GM23248 (cell line): ENCODE measurements around the gene KIF16B. TPM values are rescaled to one million over a fixed set of nuclear protein-coding genes. Genes with fewer than 3 reads are reported as not detected.

Experiments used
- DNase-seq: peaks from one replicate; pipeline ENCODE4 v3.0.0-alpha.2; 2015
- H2AFZ ChIP-seq: fragments of 200-600 bp; sonication (generic); 2 replicates; pipeline ENCODE4 v1.6.1; 2016; ENCODE audit warnings: antibody characterized with exemption
- H3F3A ChIP-seq: fragments of 200-600 bp; sonication (generic); 2 replicates; pipeline ENCODE4 v1.6.1; 2016; ENCODE audit warnings: mild to moderate bottlenecking, antibody characterized with exemption, mixed run types; ENCODE audit not compliant: insufficient read depth
- H3K27ac ChIP-seq: fragments of 200-600 bp; sonication (generic); 2 replicates; pipeline ENCODE4 v1.5.1; 2016; ENCODE audit warnings: mild to moderate bottlenecking
- H3K27me3 ChIP-seq: fragments of 200-600 bp; sonication (generic); replicated peaks from 2 replicates; pipeline ENCODE4 v1.6.1; 2016; ENCODE audit warnings: mild to moderate bottlenecking; ENCODE audit not compliant: insufficient read depth
- H3K36me3 ChIP-seq: fragments of 200-600 bp; sonication (generic); 2 replicates; pipeline ENCODE4 v1.6.1; 2016; ENCODE audit warnings: low read depth, mild to moderate bottlenecking
- H3K4me1 ChIP-seq: fragments of 200-600 bp; sonication (generic); 2 replicates; pipeline ENCODE4 v1.6.1; 2016; ENCODE audit warnings: mild to moderate bottlenecking; ENCODE audit not compliant: insufficient read depth
- H3K4me2 ChIP-seq: fragments of 200-600 bp; sonication (generic); one replicate; pipeline ENCODE4 v1.6.1; 2016; ENCODE audit warnings: mild to moderate bottlenecking; ENCODE audit not compliant: unreplicated experiment
- H3K4me3 ChIP-seq: fragments of 200-600 bp; sonication (generic); 2 replicates; pipeline ENCODE4 v1.5.1; 2016; ENCODE audit warnings: mild to moderate bottlenecking
- H3K79me2 ChIP-seq: fragments of 200-600 bp; sonication (generic); 2 replicates; pipeline ENCODE4 v1.6.1; 2016; ENCODE audit warnings: mild to moderate bottlenecking; ENCODE audit not compliant: insufficient read depth
- H3K9ac ChIP-seq: fragments of 200-600 bp; sonication (generic); 2 replicates; pipeline ENCODE4 v1.6.1; 2016; ENCODE audit warnings: mild to moderate bottlenecking
- H3K9me2 ChIP-seq: fragments of 200-600 bp; sonication (generic); 2 replicates; pipeline ENCODE4 v1.6.1; 2016; ENCODE audit warnings: mixed run types, mild to moderate bottlenecking, moderate library complexity; ENCODE audit not compliant: insufficient read depth
- H3K9me3 ChIP-seq: fragments of 200-600 bp; sonication (generic); one replicate; pipeline ENCODE4 v1.6.1; 2017; ENCODE audit warnings: low read depth
- H4K20me1 ChIP-seq: fragments of 200-600 bp; sonication (generic); 2 replicates; pipeline ENCODE4 v1.6.0; 2016; ENCODE audit not compliant: insufficient read depth
- EZH2 ChIP-seq: fragments of 200-600 bp; sonication (generic); IDR thresholded peaks from 2 replicates; pipeline ENCODE4 v1.6.1; 2018; ENCODE audit warnings: antibody characterized with exemption, mild to moderate bottlenecking; ENCODE audit not compliant: insufficient read depth, poor library complexity, severe bottlenecking
- EZH2phosphoT487 ChIP-seq: fragments of 200-600 bp; sonication (generic); IDR thresholded peaks from 2 replicates; pipeline ENCODE4 v1.6.1; 2018; ENCODE audit warnings: antibody characterized with exemption, moderate library complexity, mild to moderate bottlenecking, low read depth; ENCODE audit not compliant: insufficient read depth
- WGBS, 2 experiments: methylation state at CpG; one replicate each; pipeline ENCODE4 v1.1.6; 2015 to 2017; ENCODE audit warnings: low lambda C conversion rate in 2 of 2, low coverage in 1 of 2; ENCODE audit errors: missing lambda C conversion rate in 2 of 2; 5-methylcytosine and 5-hydroxymethylcytosine counted together
- in situ Hi-C: fragments of 300-500 bp; cut with MboI; formaldehyde crosslinking; loops from 2 replicates; pipeline ENCODE4 v1.15.0; 2020
- polyA plus RNA-seq: library from polyadenylated mRNA; unstranded; fragments of >200 nt; fragmentation: Nextera tagmentation; extraction: Ambion mirVana; gene quantifications from 2 replicates; pipeline ENCODE4 v1.2.1, GENCODE V29; 2016
- total RNA-seq: library from RNA; depleted of rRNA; stranded (reverse); fragments of >200 nt; shearing (Covaris generic); gene quantifications from 2 replicates; pipeline ENCODE4 v1.2.3, GENCODE V29; 2014

KIF16B gene
- total and polyA plus RNA-seq, 2 experiments from 2014 or later: 1.7 to 2.6 TPM

GRCh38 chr20:16258766-16259165 lies 314.5 kb downstream of the KIF16B start:
- in situ Hi-C loops: no loop called here
- Histone ChIP-seq H3K27me3 (no peaks in the 10 kb centered on the region), H3K79me2 (no peaks in the 10 kb centered on the region), H4K20me1 (no peaks in the 10 kb centered on the region), H3K9ac (no peak overlapping the region), H2AFZ (no peak overlapping the region), H3F3A (no peaks in the 10 kb centered on the region), H3K9me3 (no peaks in the 10 kb centered on the region), H3K4me2 (no peak overlapping the region), H3K36me3 (no peaks in the 10 kb centered on the region), H3K9me2 (no peaks in the 10 kb centered on the region), H3K4me3 (no peak overlapping the region), H3K27ac (no peak overlapping the region), H3K4me1 (peaks cover 3% of the 10 kb centered on the region; the same call in 1 of the 2 replicates)
- no peak for DNase-seq
- 70% methylated on average over 3 of the region's 3 CpGs; no CpG with 5 or more reads in 1 of the 2 experiments for whole genome bisulfite sequencing, 2 experiments
- TF ChIP-seq EZH2 (no peak), EZH2phosphoT487 (no peak)

GRCh38 chr20:16257813-16258430 lies 315.3 kb downstream of the KIF16B start:
- Histone ChIP-seq H3K36me3 (no peaks in the 10 kb centered on the region), H3K79me2 (no peaks in the 10 kb centered on the region), H3K4me3 (no peak overlapping the region), H3F3A (no peaks in the 10 kb centered on the region), H3K4me2 (no peak overlapping the region), H3K4me1 (peaks cover 3% of the 10 kb centered on the region; the same call in 1 of the 2 replicates), H3K9me3 (no peaks in the 10 kb centered on the region), H4K20me1 (no peaks in the 10 kb centered on the region), H3K9me2 (no peaks in the 10 kb centered on the region), H3K27me3 (no peaks in the 10 kb centered on the region), H2AFZ (no peak overlapping the region), H3K9ac (no peak overlapping the region), H3K27ac (no peak overlapping the region)
- DNase-seq: no peak
- 81% methylated on average over 2 of the region's 2 CpGs; no CpG with 5 or more reads in 1 of the 2 experiments for WGBS, 2 experiments
- TF ChIP-seq EZH2 (no peak), EZH2phosphoT487 (no peak)
- in situ Hi-C loops: no loop called here

- Histone ChIP-seq H3K9me3 (no peaks in the 10 kb centered on the region), H4K20me1 (no peaks in the 10 kb centered on the region), H3K27ac (no peak overlapping the region), H3K79me2 (no peaks in the 10 kb centered on the region), H3K27me3 (no peaks in the 10 kb centered on the region), H3K4me1 (peaks cover 3% of the 10 kb centered on the region; the same call in 1 of the 2 replicates), H3K9me2 (no peaks in the 10 kb centered on the region), H3K9ac (no peak overlapping the region), H3K4me3 (no peak overlapping the region), H3K4me2 (no peak overlapping the region), H2AFZ (no peak overlapping the region), H3K36me3 (no peaks in the 10 kb centered on the region), H3F3A (no peaks in the 10 kb centered on the region)
- in situ Hi-C loops: no loop called here
- DNase-seq: no peak
- TF ChIP-seq EZH2 (no peak), EZH2phosphoT487 (no peak)
- WGBS, 2 experiments: 56 to 62% methylated on average over 7 of the region's 7 CpGs
Measured at GRCh38 chr20:16257021-16257420, 316.2 kb downstream of the KIF16B start.

GRCh38 chr20:16246870-16247269 lies 326.4 kb downstream of the KIF16B start:
- DNase-seq: no peak
- H3F3A ChIP-seq: no peaks in the 10 kb centered on the region
- no peak overlapping the region for H3K9ac ChIP-seq
- no peaks in the 10 kb centered on the region for H3K36me3 ChIP-seq
- H3K27ac ChIP-seq: no peak overlapping the region
- H3K4me2 ChIP-seq: no peak overlapping the region
- H3K27me3 ChIP-seq: no peaks in the 10 kb centered on the region
- no peaks in the 10 kb centered on the region for H3K79me2 ChIP-seq
- H3K9me2 ChIP-seq: no peaks in the 10 kb centered on the region
- no peak for TF ChIP-seq EZH2
- TF ChIP-seq EZH2phosphoT487: no peak
- in situ Hi-C loops: no loop called here
- no peaks in the 10 kb centered on the region for H4K20me1 ChIP-seq
- WGBS, 2 experiments: 42 to 51% methylated on average over 6 of the region's 6 CpGs
- H3K9me3 ChIP-seq: no peaks in the 10 kb centered on the region
- H3K4me1 ChIP-seq: no peaks in the 10 kb centered on the region
- no peak overlapping the region for H3K4me3 ChIP-seq
- H2AFZ ChIP-seq: no peak overlapping the region
